ENCODE data around the gene APOBEC4. TPM values are rescaled to one million over a fixed set of nuclear protein-coding genes. Genes with fewer than 3 reads are reported as not detected.

APOBEC4 gene
- total and polyA plus RNA-seq, 2 of the 8 experiments (the other 6 are each of a cell fraction or from before 2014, with no cell fraction given): not detected

DNA sequence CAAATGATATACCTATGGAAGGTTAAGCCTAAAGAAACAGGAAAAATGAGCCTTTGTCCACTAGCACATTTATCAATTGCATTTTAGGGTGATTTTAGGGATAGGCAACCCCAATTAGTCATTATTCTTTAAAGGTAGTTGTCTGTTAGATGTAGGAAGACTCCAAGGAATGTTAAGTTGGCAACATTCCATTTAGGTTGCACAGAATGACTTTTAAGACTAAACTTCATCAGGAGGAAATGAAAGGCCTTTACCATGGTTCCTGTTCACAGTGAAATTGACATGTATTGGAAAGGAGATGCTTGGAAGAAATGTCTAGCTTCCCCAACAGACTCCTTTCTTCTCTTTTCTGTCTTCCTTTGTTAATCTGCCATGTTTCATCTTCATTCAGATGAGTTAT, 1.6 kb upstream of the APOBEC4 start:
- Histone ChIP-seq H3K4me1 (replicated peaks in 1 of 4; ENCODE audit: control insufficient read depth in 3 of 4, insufficient read depth in 4 of 4, low read length in 3 of 4) (no peaks in the 10 kb centered on the region), H2BK120ac (replicated peaks; ENCODE audit: low read depth, low read length) (no peak overlapping the region), H3K9me3 (ENCODE audit: insufficient read depth in 2 of 2, low read depth in 1 of 2, low read length in 1 of 2) (peaks cover 0 to 7% of the 10 kb centered on the region in 2 experiments; a peak in 1 of 4 replicates), H3K23ac (ENCODE audit: insufficient read length) (no peak overlapping the region), H3K36me3 (ENCODE audit: control insufficient read depth in 2 of 4, insufficient read depth in 4 of 4, low read length in 3 of 4) (no peaks in the 10 kb centered on the region), H4K5ac (ENCODE audit: insufficient read length, low read depth, low read length) (no peak overlapping the region), H4K8ac (ENCODE audit: extremely low read depth, insufficient read depth, low read length) (no peak overlapping the region), H3K56ac (replicated peaks; ENCODE audit: insufficient read length, low read depth, low read length) (no peak overlapping the region), H3K79me1 (ENCODE audit: low read depth, low read length) (no peaks in the 10 kb centered on the region), H2BK15ac (ENCODE audit: low read length) (no peak overlapping the region), H3K9ac (replicated peaks in 1 of 4; ENCODE audit: extremely low read depth in 1 of 4, low read depth in 3 of 4, low read length in 3 of 4) (no peak overlapping the region), H4K91ac (replicated peaks; ENCODE audit: insufficient read length, low read length) (no peak overlapping the region), H3K4me2 (ENCODE audit: insufficient read depth in 1 of 2, low read depth in 2 of 2, low read length in 2 of 2) (no peak overlapping the region), H3K23me2 (ENCODE audit: low read depth, low read length) (no peaks in the 10 kb centered on the region), H2AK5ac (ENCODE audit: low read depth, low read length) (no peak overlapping the region), H2BK12ac (ENCODE audit: low read depth, low read length) (no peak overlapping the region), H3K4ac (replicated peaks; ENCODE audit: insufficient read length, low read depth, low read length) (no peak overlapping the region), H2AFZ (ENCODE audit: low read length) (no peak overlapping the region), H2BK5ac (ENCODE audit: low read depth, low read length) (no peak overlapping the region), H3K27me3 (replicated peaks in 1 of 4; ENCODE audit: control insufficient read depth in 3 of 4, extremely low read depth in 1 of 4, insufficient read depth in 3 of 4, low read length in 3 of 4) (no peaks in the 10 kb centered on the region), H3K18ac (ENCODE audit: extremely low read depth, low read length) (no peak overlapping the region), H3K14ac (ENCODE audit: insufficient read length) (no peak overlapping the region), H3K4me3 (ENCODE audit: extremely low read depth in 1 of 4, insufficient read depth in 2 of 4, low read depth in 3 of 4, low read length in 4 of 4) (no peak overlapping the region), H3K79me2 (ENCODE audit: control insufficient read depth in 1 of 2, insufficient read depth in 2 of 2, low read length in 2 of 2) (no peaks in the 10 kb centered on the region), H4K20me1 (replicated peaks in 1 of 2; ENCODE audit: control insufficient read depth in 1 of 2, insufficient read depth in 2 of 2, low read length in 2 of 2) (no peaks in the 10 kb centered on the region), H3K27ac (ENCODE audit: low read depth, low read length) (no peak overlapping the region), H2BK20ac (ENCODE audit: low read length) (no peak overlapping the region)
- no peak for FAIRE-seq
- DNase-seq (ENCODE audit: low read depth in 1 of 2, low spot score in 2 of 2): no peak
- ChIA-PET CTCF (ENCODE audit: partially characterized antibody) (interaction anchor here (0.6 to 6.2 kb wide), 34 partner anchors 8 to 642 kb away, joined by 3 to 87 read pairs (median 4); no protein-coding TSS in a partner anchor), POLR2A (ENCODE audit: partially characterized antibody) (no interaction called here)
- TF ChIP-seq PHF8 (conservative IDR thresholded peaks at IDR 0.05; ENCODE audit: low read depth, low read length) (no peak), KDM1A (IDR thresholded peaks at IDR 0.05; ENCODE audit: borderline replicate concordance, low read length) (no peak), TAF7 (optimal IDR thresholded peaks at IDR 0.05; ENCODE audit: borderline replicate concordance, low read depth, low read length) (no peak), SIX5 (IDR thresholded peaks at IDR 0.05; ENCODE audit: low read depth, low read length) (no peak), EGR1 (IDR thresholded peaks at IDR 0.05; ENCODE audit: borderline replicate concordance, low read depth, low read length) (no peak), NANOG (IDR thresholded peaks at IDR 0.05; ENCODE audit: insufficient read depth, low read depth, low read length, poor library complexity, severe bottlenecking) (no peak), JUND (IDR thresholded peaks at IDR 0.05; ENCODE audit: low read length) (no peak), HDAC2 (IDR thresholded peaks at IDR 0.05; ENCODE audit: borderline replicate concordance in 1 of 2, low read depth in 2 of 2, low read length in 2 of 2) (no peak), JUN (IDR thresholded peaks at IDR 0.05; ENCODE audit: low read depth, low read length) (no peak), KDM5A (IDR thresholded peaks at IDR 0.05; ENCODE audit: low read length) (no peak), TAF1 (IDR thresholded peaks at IDR 0.05; ENCODE audit: low read depth, low read length) (no peak), CHD2 (IDR thresholded peaks at IDR 0.05; ENCODE audit: low read length) (no peak), MAX (IDR thresholded peaks at IDR 0.05) (no peak), TBP (IDR thresholded peaks at IDR 0.05; ENCODE audit: low read depth, low read length) (no peak), SUZ12 (IDR thresholded peaks at IDR 0.05; ENCODE audit: low read length) (no peak), SRF (IDR thresholded peaks at IDR 0.05; ENCODE audit: low read depth, low read length) (no peak)
